HEK293T (cell line): ENCODE results near the gene EXOC4.

ENCODE experiments used
- CTCF ChIA-PET: fragments of 350-600 bp; formaldehyde crosslinking; extraction: SDS; loops from one replicate; lab custom pipeline; 2021; ENCODE audit warnings: antibody characterized with exemption, inconsistent platforms; lab: Yijun Ruan, JAX
- POLR2A ChIA-PET: fragments of 350-600 bp; formaldehyde crosslinking; extraction: SDS; loops from one replicate; lab custom pipeline; 2020; ENCODE audit warnings: antibody characterized with exemption, inconsistent platforms; lab: Yijun Ruan, JAX
- DNase-seq: peaks from one replicate; pipeline ENCODE4 v3.0.0; 2012; ENCODE audit warnings: mixed read lengths; ENCODE audit errors: extremely low spot score
- ARNT ChIP-seq: fragments of 450-650 bp; IDR thresholded peaks from 2 replicates; pipeline ENCODE4 v1.6.1; 2017; ENCODE audit warnings: mild to moderate bottlenecking
- BHLHE40 ChIP-seq: fragments of 450-650 bp; IDR thresholded peaks from 2 replicates; pipeline ENCODE4 v1.6.1; 2016; ENCODE audit warnings: mild to moderate bottlenecking, moderate library complexity, borderline replicate concordance
- CTBP1 ChIP-seq: fragments of 450-650 bp; IDR thresholded peaks from 2 replicates; pipeline ENCODE4 v1.6.1; 2016; ENCODE audit warnings: borderline replicate concordance
- ELF4 ChIP-seq: fragments of 450-650 bp; IDR thresholded peaks from 2 replicates; pipeline ENCODE4 v1.6.1; 2017; ENCODE audit warnings: antibody characterized with exemption
- FOXA1 ChIP-seq: fragments of 450-650 bp; IDR thresholded peaks from 2 replicates; pipeline ENCODE4 v1.6.1; 2016; ENCODE audit warnings: mild to moderate bottlenecking
- FOXK2 ChIP-seq: fragments of 450-650 bp; IDR thresholded peaks from 2 replicates; pipeline ENCODE4 v1.6.1; 2016; ENCODE audit warnings: mild to moderate bottlenecking
- FOXM1 ChIP-seq: fragments of 450-650 bp; IDR thresholded peaks from 2 replicates; pipeline ENCODE4 v1.6.1; 2017; ENCODE audit warnings: mild to moderate bottlenecking, borderline replicate concordance
- HDGF ChIP-seq: fragments of 450-650 bp; IDR thresholded peaks from 2 replicates; pipeline ENCODE4 v1.6.1; 2017; ENCODE audit warnings: antibody characterized with exemption, borderline replicate concordance
- L3MBTL2 ChIP-seq: fragments of 450-650 bp; conservative IDR thresholded peaks from 2 replicates; pipeline ENCODE4 v1.6.1; 2016; ENCODE audit warnings: mild to moderate bottlenecking
- LEF1 ChIP-seq: fragments of 450-650 bp; IDR thresholded peaks from 2 replicates; pipeline ENCODE4 v1.6.1; 2017; ENCODE audit warnings: mild to moderate bottlenecking, borderline replicate concordance
- NFRKB ChIP-seq: fragments of 450-650 bp; IDR thresholded peaks from 2 replicates; pipeline ENCODE4 v1.6.1; 2016; ENCODE audit warnings: mild to moderate bottlenecking, moderate library complexity
- PKNOX1 ChIP-seq: fragments of 450-650 bp; IDR thresholded peaks from 2 replicates; pipeline ENCODE4 v1.6.1; 2016
- SP1 ChIP-seq: fragments of 450-650 bp; IDR thresholded peaks from 2 replicates; pipeline ENCODE4 v1.6.1; 2017
- SUZ12 ChIP-seq: fragments of 450-650 bp; IDR thresholded peaks from 2 replicates; pipeline ENCODE4 v1.6.1; 2016; ENCODE audit warnings: mild to moderate bottlenecking
- TARDBP ChIP-seq: fragments of 450-650 bp; IDR thresholded peaks from 2 replicates; pipeline ENCODE4 v1.6.1; 2016
- ZNF384 ChIP-seq: fragments of 450-650 bp; IDR thresholded peaks from 2 replicates; pipeline ENCODE4 v1.6.1; 2016

The EXOC4 gene

DNA sequence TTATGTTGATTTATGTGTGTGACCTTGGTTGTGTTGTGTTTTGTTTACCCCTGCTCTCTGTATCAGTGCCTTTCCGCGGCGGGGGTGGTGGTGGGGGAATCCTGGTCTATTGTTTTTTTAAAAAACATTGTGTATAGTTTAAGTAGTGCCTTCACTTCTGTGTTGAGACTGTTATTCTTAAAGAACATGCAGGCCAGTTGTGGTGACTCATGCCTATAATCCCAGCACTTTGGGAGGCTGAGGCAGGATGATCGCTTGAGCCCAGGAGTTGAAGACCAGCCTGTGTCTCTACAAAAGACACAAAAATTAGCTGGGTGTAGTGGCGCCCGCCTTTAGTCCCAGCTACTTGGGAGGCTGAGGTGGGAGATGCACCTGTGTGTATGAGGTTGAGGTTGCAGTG lies 445.2 kb downstream of the EXOC4 start:
- TF ChIP-seq TARDBP = no peak
- DNase-seq = no peak
- ChIA-PET POLR2A (no interaction called here), CTCF (no interaction called here)

DNA sequence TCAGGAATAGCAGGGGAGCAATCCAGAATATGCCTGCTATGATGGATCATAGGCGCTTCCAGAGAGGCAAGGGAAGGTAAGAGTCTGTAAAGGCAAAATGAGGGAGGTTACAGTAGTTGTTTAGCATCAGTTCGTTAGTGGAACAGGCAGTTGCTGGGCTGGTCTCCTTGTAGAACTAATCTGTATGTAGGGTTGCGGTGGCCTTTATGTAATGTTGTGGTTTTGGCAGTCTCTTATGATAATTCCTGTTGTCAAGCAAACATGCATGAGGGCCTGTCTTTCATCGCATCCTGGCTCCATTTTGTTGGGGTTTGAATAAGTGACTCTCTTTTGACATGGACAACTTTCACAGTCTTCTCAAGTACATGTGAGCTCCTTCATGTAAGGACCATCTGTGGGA lies 446.5 kb downstream of the EXOC4 start:
- ChIA-PET CTCF (no interaction called here), POLR2A (no interaction called here)
- DNase-seq = no peak
- TF ChIP-seq ARNT (no peak), FOXK2 (no peak), NFRKB (no peak), ZNF384 (no peak), SUZ12 (no peak), CTBP1 (no peak), ELF4 (no peak), LEF1 (no peak), FOXA1 (no peak), HDGF (no peak), FOXM1 (no peak), PKNOX1 (no peak), TARDBP (no peak), L3MBTL2 (no peak), BHLHE40 (no peak), SP1 (no peak)

- CTCF ChIA-PET = no interaction called here
- TF ChIP-seq PKNOX1 (no peak), CTBP1 (no peak), ZNF384 (no peak), NFRKB (no peak), HDGF (no peak), SP1 (no peak), FOXK2 (no peak), SUZ12 (no peak), FOXA1 (no peak), ARNT (no peak)
- DNase-seq = no peak
- POLR2A ChIA-PET = no interaction called here
Measured at GRCh38 chr7:133702078-133702477, 449.2 kb downstream of the EXOC4 start.

DNA sequence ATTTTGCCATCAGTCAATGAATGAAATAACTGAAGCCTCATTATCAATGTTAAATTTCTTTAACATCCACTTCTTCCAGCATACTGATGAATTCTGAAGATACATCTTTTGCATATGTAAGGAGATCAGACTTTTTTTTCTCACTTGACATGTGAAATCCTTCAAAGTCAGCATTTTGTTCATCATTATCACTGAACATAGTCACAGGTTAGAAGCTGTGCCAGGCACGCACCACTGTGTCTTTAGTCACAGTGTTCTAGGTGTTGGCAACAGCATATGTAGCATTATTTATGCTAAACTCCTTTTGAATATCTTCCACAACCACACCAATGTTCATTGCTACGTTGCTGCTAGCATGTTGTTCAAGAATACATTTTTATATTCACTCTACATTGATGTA lies 450.1 kb downstream of the EXOC4 start:
- TF ChIP-seq FOXA1 (no peak), PKNOX1 (no peak), FOXK2 (no peak), TARDBP (no peak), ARNT (no peak), FOXM1 (no peak), SP1 (no peak), SUZ12 (no peak), L3MBTL2 (no peak), ELF4 (no peak), LEF1 (no peak), HDGF (no peak), NFRKB (no peak), CTBP1 (no peak), BHLHE40 (no peak)

GRCh38 chr7:133703547-133703946 lies 450.7 kb downstream of the EXOC4 start:
- ChIA-PET CTCF (interaction anchor here (0.7 kb wide), 1 partner anchor 13 kb away, joined by 3 read pairs; no protein-coding TSS in a partner anchor), POLR2A (no interaction called here)
- TF ChIP-seq SP1 (no peak), ZNF384 (no peak), FOXK2 (no peak)
- DNase-seq = no peak

More for the DNA sequence above, 450.1 kb downstream of the EXOC4 start:
- no peak for DNase-seq
- ChIA-PET POLR2A (no interaction called here), CTCF (interaction anchor here (0.7 kb wide), 1 partner anchor 13 kb away, joined by 3 read pairs; no protein-coding TSS in a partner anchor)

DNA sequence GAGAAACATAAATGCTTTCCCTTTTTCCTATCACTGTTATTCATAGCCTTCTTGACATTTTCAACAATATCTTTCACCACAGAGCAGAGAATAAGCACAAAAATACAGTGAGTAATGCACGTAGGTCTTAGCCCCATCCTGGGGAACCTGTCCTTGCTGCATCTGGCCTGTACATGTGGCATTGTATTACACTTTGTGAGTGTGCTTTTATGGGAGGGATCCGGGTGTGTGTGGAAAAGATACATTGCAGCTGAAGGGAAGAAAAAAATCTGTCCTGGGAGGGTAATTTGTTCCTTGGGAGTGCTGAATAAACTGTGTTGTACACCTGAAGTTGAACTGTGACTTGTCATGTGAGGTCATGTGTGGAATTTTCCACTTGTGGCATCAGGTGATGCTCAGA lies 451.6 kb downstream of the EXOC4 start:
- ChIA-PET POLR2A (no interaction called here), CTCF (no interaction called here)
- no peak for DNase-seq
- TF ChIP-seq FOXM1 = no peak
- no peak for TF ChIP-seq SP1
- TF ChIP-seq BHLHE40 = no peak
- no peak for TF ChIP-seq TARDBP

GRCh38 chr7:133705596-133705995 lies 452.7 kb downstream of the EXOC4 start:
- ChIA-PET CTCF (no interaction called here), POLR2A (no interaction called here)
- DNase-seq = no peak
- TF ChIP-seq ZNF384 (no peak), LEF1 (no peak), FOXM1 (no peak), ELF4 (no peak), HDGF (no peak), TARDBP (no peak), SP1 (no peak), ARNT (no peak), FOXA1 (no peak), FOXK2 (no peak)
